GM23338 (cell line): Measurements from ENCODE around the gene APMAP. TPM values are rescaled to one million over a fixed set of nuclear protein-coding genes. Genes with fewer than 3 reads are reported as not detected.

Source experiments
- ATAC-seq: fragments of 200-7000 bp; cut with Tn5 transposase; 3 replicates; pipeline ENCODE4 v1.9.1; 2020
- DNase-seq: peaks from one replicate; pipeline ENCODE4 v3.0.0-alpha.2; 2015; ENCODE audit warnings: low spot score
- H2AFZ ChIP-seq: fragments of 200-600 bp; sonication (generic); 2 replicates; pipeline ENCODE4 v1.8.0; 2016; ENCODE audit warnings: antibody characterized with exemption, mild to moderate bottlenecking, moderate library complexity
- H3F3A ChIP-seq: fragments of 200-600 bp; sonication (generic); replicated peaks from 2 replicates; pipeline ENCODE4 v1.8.0; 2017; ENCODE audit warnings: antibody characterized with exemption, mixed run types, low read depth
- H3K27ac ChIP-seq: fragments of 200-600 bp; sonication (generic); 2 replicates; pipeline ENCODE4 v1.6.1; 2016; ENCODE audit warnings: low read depth
- H3K27me3 ChIP-seq: fragments of 200-600 bp; sonication (generic); 2 replicates; pipeline ENCODE4 v1.8.0; 2016; ENCODE audit warnings: mild to moderate bottlenecking, mixed run types, moderate library complexity; ENCODE audit not compliant: insufficient read depth
- H3K36me3 ChIP-seq: fragments of 200-600 bp; sonication (generic); 2 replicates; pipeline ENCODE4 v1.8.0; 2016; ENCODE audit warnings: mild to moderate bottlenecking; ENCODE audit not compliant: insufficient read depth
- H3K4me1 ChIP-seq: fragments of 200-600 bp; sonication (generic); 2 replicates; pipeline ENCODE4 v1.8.0; 2016; ENCODE audit warnings: mild to moderate bottlenecking, moderate library complexity; ENCODE audit not compliant: insufficient read depth
- H3K4me2 ChIP-seq: fragments of 200-600 bp; sonication (generic); 2 replicates; pipeline ENCODE4 v1.7.1; 2017; ENCODE audit warnings: mixed run types
- H3K4me3 ChIP-seq: fragments of 200-600 bp; sonication (generic); 2 replicates; pipeline ENCODE4 v1.6.1; 2016; ENCODE audit warnings: mixed run types
- H3K79me2 ChIP-seq: fragments of 200-600 bp; sonication (generic); replicated peaks from 2 replicates; pipeline ENCODE4 v1.8.0; 2017; ENCODE audit warnings: mild to moderate bottlenecking; ENCODE audit not compliant: insufficient read depth
- H3K9me2 ChIP-seq: fragments of 200-600 bp; sonication (generic); 2 replicates; pipeline ENCODE4 v1.8.0; 2017; ENCODE audit not compliant: insufficient read depth
- H4K20me1 ChIP-seq: fragments of 200-600 bp; sonication (generic); replicated peaks from 2 replicates; pipeline ENCODE4 v1.8.0; 2017; ENCODE audit warnings: mild to moderate bottlenecking; ENCODE audit not compliant: insufficient read depth
- H3K27ac Mint-ChIP-seq: 2 replicates; pipeline ENCODE4 v1.8.0; 2020; ENCODE audit warnings: inconsistent platforms, mild to moderate bottlenecking, moderate library complexity, mixed read lengths
- H3K27me3 Mint-ChIP-seq: 3 replicates; pipeline ENCODE4 v1.8.0; 2022; ENCODE audit warnings: low read depth, mild to moderate bottlenecking, moderate library complexity, mixed read lengths, inconsistent platforms; ENCODE audit not compliant: insufficient read depth, poor library complexity
- H3K36me3 Mint-ChIP-seq: 3 replicates; pipeline ENCODE4 v1.8.0; 2021; ENCODE audit warnings: low read depth, mild to moderate bottlenecking, inconsistent platforms, moderate library complexity, mixed read lengths
- H3K4me1 Mint-ChIP-seq: 3 replicates; pipeline ENCODE4 v1.8.0; 2020; ENCODE audit warnings: mild to moderate bottlenecking, inconsistent platforms, mixed read lengths
- H3K4me3 Mint-ChIP-seq: 3 replicates; pipeline ENCODE4 v1.8.0; 2021; ENCODE audit warnings: moderate library complexity, mild to moderate bottlenecking, inconsistent platforms, mixed read lengths
- H3K9me3 Mint-ChIP-seq: 3 replicates; pipeline ENCODE4 v1.8.0; 2020; ENCODE audit warnings: moderate library complexity, mild to moderate bottlenecking, inconsistent platforms, mixed read lengths
- CREB1 ChIP-seq: fragments of 250-450 bp; sonication (Bioruptor Pico); IDR thresholded peaks from 2 replicates; pipeline ENCODE4 v1.5.0; 2020; ENCODE audit warnings: low read depth, mild to moderate bottlenecking, moderate library complexity
- CTCF ChIP-seq, 2 experiments: fragments of 200-600 bp in 1 of 2; sonication (generic) in 1 of 2; conservative IDR thresholded peaks; 2 replicates each; pipeline versions ENCODE4 v1.5.1 to v1.6.1; 2016 to 2017; ENCODE audit warnings: antibody characterized with exemption in 2 of 2, low read depth in 2 of 2, mild to moderate bottlenecking in 2 of 2, moderate library complexity in 1 of 2
- ETS1 ChIP-seq: IDR thresholded peaks from 2 replicates; pipeline ENCODE4 v1.6.1; 2016; ENCODE audit warnings: antibody characterized with exemption
- EZH2 ChIP-seq: fragments of 200-600 bp; sonication (generic); IDR thresholded peaks from one replicate; pipeline ENCODE4 v1.8.0; 2017; ENCODE audit warnings: antibody characterized with exemption, mild to moderate bottlenecking, low read depth; ENCODE audit not compliant: unreplicated experiment
- EZH2phosphoT487 ChIP-seq: fragments of 200-600 bp; sonication (generic); IDR thresholded peaks from one replicate; pipeline ENCODE4 v1.8.1; 2018; ENCODE audit warnings: antibody characterized with exemption; ENCODE audit not compliant: unreplicated experiment
- POLR2AphosphoS5 ChIP-seq: IDR thresholded peaks from 2 replicates; pipeline ENCODE4 v1.6.1; 2016; ENCODE audit warnings: antibody characterized with exemption, low read depth
- REST ChIP-seq: IDR thresholded peaks from one replicate; pipeline ENCODE4 v1.6.1; 2018; ENCODE audit warnings: antibody characterized with exemption; ENCODE audit not compliant: unreplicated experiment
- polyA plus RNA-seq: library from polyadenylated mRNA; unstranded; fragments of >200 nt; fragmentation: Nextera tagmentation; extraction: Ambion mirVana; gene quantifications from 2 replicates; pipeline ENCODE4 v1.2.1, GENCODE V29; 2016
- total RNA-seq: library from RNA; depleted of rRNA; stranded (reverse); fragments of >200 nt; shearing (Covaris generic); gene quantifications from 2 replicates; pipeline ENCODE4 v1.2.3, GENCODE V29; 2014

The APMAP gene
- total and polyA plus RNA-seq, 2 experiments from 2014 or later, result 31.7 to 72.3 TPM

DNA sequence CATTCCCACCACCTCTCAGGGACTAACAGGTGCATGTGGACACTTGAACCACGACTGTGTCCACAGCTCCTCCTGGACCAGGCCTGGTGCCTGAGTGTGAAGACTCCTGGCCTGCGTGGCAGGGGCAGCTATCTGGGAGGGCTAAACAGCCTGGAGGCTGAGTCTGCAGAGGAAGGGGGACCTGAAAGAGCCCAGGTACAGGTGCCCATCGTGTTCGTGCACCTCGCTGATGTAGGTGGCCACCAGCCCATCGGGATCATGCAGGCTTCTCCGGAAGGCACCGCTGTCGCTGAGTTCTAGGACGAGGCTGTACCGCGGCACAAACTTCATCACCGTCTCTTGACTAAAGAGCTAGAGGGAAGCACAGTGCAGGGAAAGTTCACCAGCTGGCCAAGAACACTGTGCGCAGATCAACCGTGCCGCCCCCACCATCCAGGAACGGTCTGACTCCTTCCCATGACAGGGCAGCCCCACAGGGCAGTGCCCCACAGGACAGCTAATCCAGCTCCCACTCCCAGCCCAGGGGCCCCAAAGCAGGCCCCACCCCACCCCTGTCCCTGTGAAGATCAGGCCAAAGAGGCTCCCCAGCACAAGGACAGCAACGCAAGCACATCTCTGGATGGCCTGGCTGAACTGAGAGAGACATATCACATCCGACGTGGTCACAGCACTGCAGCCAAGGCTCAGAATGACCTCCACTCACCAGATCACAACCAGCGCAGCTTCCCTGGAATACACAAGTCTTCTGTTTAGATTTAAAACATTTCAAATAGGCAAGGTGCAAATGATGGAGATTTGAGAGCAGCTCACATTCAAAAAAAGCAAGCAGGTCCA, 28.7 kb downstream of the APMAP start:
- Histone ChIP-seq H3K27me3 (no peaks in the 10 kb centered on the region), H3K4me1 (no peaks in the 10 kb centered on the region), H3K79me2 (no peaks in the 10 kb centered on the region), H2AFZ (no peak overlapping the region), H3K27ac (no peak overlapping the region), H3K4me3 (no peak overlapping the region), H3K36me3 (peaks cover 11% of the 10 kb centered on the region), H4K20me1 (no peaks in the 10 kb centered on the region; the same call in 1 of the 2 replicates), H3K9me2 (no peaks in the 10 kb centered on the region), H3F3A (no peaks in the 10 kb centered on the region), H3K4me2 (no peak overlapping the region)
- no peak for DNase-seq
- Mint-ChIP-seq H3K4me3 (no peak overlapping the region), H3K9me3 (no peaks in the 10 kb centered on the region; the same call in 2 of the 3 replicates), H3K27ac (no peak overlapping the region), H3K36me3 (peaks cover 47% of the 10 kb centered on the region), H3K4me1 (no peaks in the 10 kb centered on the region), H3K27me3 (peaks cover 6% of the 10 kb centered on the region)
- TF ChIP-seq EZH2phosphoT487, result no peak
- no peak for ATAC-seq

DNA sequence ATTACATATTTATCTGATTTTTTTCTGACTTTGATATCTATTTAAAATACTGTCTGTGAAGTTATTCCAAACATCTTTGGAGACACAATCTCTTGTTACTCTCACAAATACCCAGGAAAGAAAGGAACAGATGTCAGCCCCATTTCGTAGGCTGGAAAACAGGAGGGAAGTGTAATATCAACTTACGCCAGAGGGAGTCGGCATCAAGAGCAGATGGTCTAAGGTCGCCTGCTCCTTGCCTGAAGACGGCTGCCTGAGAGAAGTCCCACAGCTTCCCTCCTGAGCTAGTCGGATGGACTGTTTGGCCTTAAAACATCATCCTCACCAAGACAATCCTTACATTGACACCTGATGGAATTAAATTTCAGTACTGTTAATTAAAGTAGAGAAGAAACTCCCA, 30.0 kb downstream of the APMAP start:
- no peak overlapping the region for H2AFZ ChIP-seq
- no peaks in the 10 kb centered on the region for H3K4me1 Mint-ChIP-seq
- no peaks in the 10 kb centered on the region for H3K79me2 ChIP-seq
- peaks cover 7% of the 10 kb centered on the region for H3K36me3 ChIP-seq
- H3K27ac ChIP-seq, result no peak overlapping the region
- H3K4me3 ChIP-seq, result no peak overlapping the region
- peaks cover 35% of the 10 kb centered on the region for H3K36me3 Mint-ChIP-seq
- no peak overlapping the region for H3K4me3 Mint-ChIP-seq
- DNase-seq, result no peak
- H4K20me1 ChIP-seq, result no peaks in the 10 kb centered on the region; the same call in 1 of the 2 replicates
- no peak; the same call in 2 of the 3 replicates for ATAC-seq
- H3F3A ChIP-seq, result no peaks in the 10 kb centered on the region
- peaks cover 6% of the 10 kb centered on the region for H3K27me3 Mint-ChIP-seq
- no peak overlapping the region for H3K27ac Mint-ChIP-seq
- no peaks in the 10 kb centered on the region for H3K9me2 ChIP-seq
- H3K27me3 ChIP-seq, result no peaks in the 10 kb centered on the region
- no peaks in the 10 kb centered on the region for H3K4me1 ChIP-seq
- no peaks in the 10 kb centered on the region; the same call in 2 of the 3 replicates for H3K9me3 Mint-ChIP-seq
- H3K4me2 ChIP-seq, result no peak overlapping the region
- TF ChIP-seq POLR2AphosphoS5 (no peak), CREB1 (CRISPR knock-in tag) (no peak), EZH2 (no peak), ETS1 (no peak), CTCF (conservative IDR thresholded peaks at IDR 0.05; ENCODE audit: low read depth in 2 of 2) (no peak), REST (no peak)
